ENCODE data around the gene SLC25A47.

Gene SLC25A47

GRCh38 chr14:100333311-100333710 lies 10.2 kb downstream of the SLC25A47 start:
- DNase-seq (ENCODE audit: low read depth), result no peak
- TF ChIP-seq, protein P1, sequence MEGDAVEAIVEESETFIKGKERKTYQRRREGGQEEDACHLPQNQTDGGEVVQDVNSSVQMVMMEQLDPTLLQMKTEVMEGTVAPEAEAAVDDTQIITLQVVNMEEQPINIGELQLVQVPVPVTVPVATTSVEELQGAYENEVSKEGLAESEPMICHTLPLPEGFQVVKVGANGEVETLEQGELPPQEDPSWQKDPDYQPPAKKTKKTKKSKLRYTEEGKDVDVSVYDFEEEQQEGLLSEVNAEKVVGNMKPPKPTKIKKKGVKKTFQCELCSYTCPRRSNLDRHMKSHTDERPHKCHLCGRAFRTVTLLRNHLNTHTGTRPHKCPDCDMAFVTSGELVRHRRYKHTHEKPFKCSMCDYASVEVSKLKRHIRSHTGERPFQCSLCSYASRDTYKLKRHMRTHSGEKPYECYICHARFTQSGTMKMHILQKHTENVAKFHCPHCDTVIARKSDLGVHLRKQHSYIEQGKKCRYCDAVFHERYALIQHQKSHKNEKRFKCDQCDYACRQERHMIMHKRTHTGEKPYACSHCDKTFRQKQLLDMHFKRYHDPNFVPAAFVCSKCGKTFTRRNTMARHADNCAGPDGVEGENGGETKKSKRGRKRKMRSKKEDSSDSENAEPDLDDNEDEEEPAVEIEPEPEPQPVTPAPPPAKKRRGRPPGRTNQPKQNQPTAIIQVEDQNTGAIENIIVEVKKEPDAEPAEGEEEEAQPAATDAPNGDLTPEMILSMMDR (IDR thresholded peaks at IDR 0.05; ENCODE audit: control insufficient read depth, insufficient read depth, low read depth, low read length, missing control alignments), result no peak
- H3K4me3 ChIP-seq (ENCODE audit: control insufficient read depth, low read depth, low read length), result no peak overlapping the region

DNA sequence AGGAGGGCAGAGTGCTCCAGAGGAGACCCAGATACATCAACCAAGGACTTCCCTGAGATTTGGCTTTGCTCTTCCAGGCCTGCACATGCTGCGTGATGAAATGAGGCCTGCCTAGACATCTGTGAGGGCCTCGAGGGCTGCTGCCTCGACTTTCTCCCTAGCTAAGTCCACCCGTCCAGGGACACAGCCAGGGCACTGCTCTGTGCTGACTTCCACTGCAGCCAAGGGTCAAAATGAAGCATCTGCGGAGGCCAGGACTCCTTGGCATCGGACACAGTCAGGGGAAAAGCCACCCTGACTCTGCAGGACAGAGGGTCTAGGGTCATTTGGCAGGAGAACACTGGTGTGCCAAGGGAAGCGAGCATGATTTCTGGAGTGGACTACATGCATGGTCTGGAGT lies 10.7 kb downstream of the SLC25A47 start:
- TF ChIP-seq, protein P1 (IDR thresholded peaks at IDR 0.05; ENCODE audit: control insufficient read depth, insufficient read depth, low read depth, low read length, missing control alignments), result no peak
- DNase-seq (ENCODE audit: low read depth), result no peak
- H3K4me3 ChIP-seq (ENCODE audit: control insufficient read depth, low read depth, low read length), result no peak overlapping the region

DNA sequence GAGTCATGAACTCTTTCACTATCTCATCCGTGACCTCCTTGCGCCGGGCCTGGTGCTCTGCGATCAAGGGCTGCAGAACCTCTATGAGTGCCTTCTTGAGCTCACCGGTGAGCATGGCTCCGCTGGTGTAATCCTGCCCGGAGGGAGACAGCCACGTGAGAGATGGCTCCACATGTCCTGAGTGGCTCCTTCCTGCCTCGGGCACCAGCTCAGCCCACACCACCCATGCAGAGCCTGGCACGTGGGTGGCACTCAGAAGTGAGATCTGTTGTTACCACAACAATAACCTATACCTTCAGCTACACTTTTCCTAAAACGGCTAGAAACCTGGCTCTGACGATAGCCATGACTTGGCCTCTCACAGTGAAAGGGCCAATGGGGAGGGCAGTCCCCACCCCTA lies 11.8 kb downstream of the SLC25A47 start:
- DNase-seq (ENCODE audit: low read depth), result no peak
- TF ChIP-seq, protein P1 (IDR thresholded peaks at IDR 0.05; ENCODE audit: control insufficient read depth, insufficient read depth, low read depth, low read length, missing control alignments), result no peak
- no peak overlapping the region for H3K4me3 ChIP-seq (ENCODE audit: control insufficient read depth, low read depth, low read length)

- TF ChIP-seq, protein P1 (IDR thresholded peaks at IDR 0.05; ENCODE audit: control insufficient read depth, insufficient read depth, low read depth, low read length, missing control alignments), result no peak
- DNase-seq (ENCODE audit: low read depth), result no peak
- H3K4me3 ChIP-seq (ENCODE audit: control insufficient read depth, low read depth, low read length), result no peak overlapping the region
Measured at GRCh38 chr14:100336618-100337530, 13.7 kb downstream of the SLC25A47 start.

- DNase-seq (ENCODE audit: low read depth), result no peak
- H3K4me3 ChIP-seq (ENCODE audit: control insufficient read depth, low read depth, low read length), result no peak overlapping the region
Measured at GRCh38 chr14:100339766-100340422, 16.8 kb downstream of the SLC25A47 start.

DNA sequence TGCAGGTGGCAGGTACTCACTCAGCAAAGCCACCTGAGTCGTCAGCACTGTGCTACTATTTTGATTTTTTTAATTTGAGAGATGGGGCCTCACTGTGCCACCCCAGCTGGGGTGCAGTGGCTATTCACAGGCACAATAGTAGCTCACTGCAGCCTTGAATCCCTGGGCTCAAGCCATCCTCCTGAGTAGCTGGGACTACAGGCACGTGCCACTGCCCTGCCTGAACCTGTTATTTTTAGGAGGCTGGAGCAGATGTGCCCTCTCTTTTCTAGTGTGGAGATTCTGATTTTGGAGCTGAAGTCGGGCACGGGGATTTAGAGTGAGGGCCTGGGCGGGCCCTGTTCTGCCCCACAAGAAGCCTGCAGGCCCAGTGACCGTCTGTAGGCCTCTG lies 17.3 kb downstream of the SLC25A47 start:
- TF ChIP-seq, protein P1 (IDR thresholded peaks at IDR 0.05; ENCODE audit: control insufficient read depth, insufficient read depth, low read depth, low read length, missing control alignments), result no peak
- H3K4me3 ChIP-seq (ENCODE audit: control insufficient read depth, low read depth, low read length), result no peak overlapping the region
- DNase-seq (ENCODE audit: low read depth), result no peak

More at GRCh38 chr14:100339766-100340422, 16.8 kb downstream of the SLC25A47 start:
- TF ChIP-seq, protein P1 (IDR thresholded peaks at IDR 0.05; ENCODE audit: control insufficient read depth, insufficient read depth, low read depth, low read length, missing control alignments), result no peak
